Astrocyte (in vitro differentiated cells and primary cell): ENCODE measurements around the gene SPHK1.

Experiments used
- CTCF ChIP-seq: IDR thresholded peaks from 2 replicates; pipeline ENCODE4 v1.5.1; 2011; ENCODE audit warnings: low read depth, mild to moderate bottlenecking, inconsistent platforms, low read length, moderate library complexity; ENCODE audit not compliant: insufficient read depth
- EZH2 ChIP-seq: IDR thresholded peaks from 2 replicates; pipeline ENCODE4 v1.6.1; 2012; ENCODE audit warnings: mild to moderate bottlenecking, low read length, inconsistent platforms; ENCODE audit not compliant: insufficient read depth

- TF ChIP-seq EZH2 = no peak
- TF ChIP-seq CTCF = no peak
Measured at GRCh38 chr17:76351526-76352071, 32.8 kb upstream of the SPHK1 start.
